ENCODE results near the gene MUSK. TPM values are rescaled to one million over a fixed set of nuclear protein-coding genes. Genes with fewer than 3 reads are reported as not detected.
"Not testable (repeated sequence)": the region's sequence is repeated elsewhere in the genome, so short reads cannot be mapped to it uniquely, and the experiment has no call there.

Gene MUSK
- total RNA-seq, 2 donors from 2014 or later, result not detected

DNA sequence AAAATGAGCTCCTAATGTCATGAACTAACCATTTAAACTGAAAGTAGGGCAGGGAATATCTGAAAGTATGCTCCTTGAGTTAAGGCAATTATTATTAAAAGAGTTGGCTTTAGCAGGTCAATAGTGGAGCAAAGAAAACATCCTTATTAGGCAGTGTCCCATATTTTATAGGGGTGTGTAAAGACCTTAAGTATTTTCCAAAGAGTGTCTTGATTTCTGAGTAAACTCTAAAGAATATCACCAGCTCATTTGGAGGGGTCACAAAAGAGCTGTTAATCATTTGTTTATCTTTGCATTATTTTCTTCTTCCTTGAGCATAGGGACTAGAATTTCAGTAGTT lies 109.3 kb downstream of the MUSK start:
- no peaks in the 10 kb centered on the region for H3K9me3 Mint-ChIP-seq
- DNase-seq (no peak), ATAC-seq (replicated peaks in 1 of 2) (no peak)
- H3K4me3 Mint-ChIP-seq, result no peak overlapping the region
- no peak overlapping the region for H3K27ac Mint-ChIP-seq
- H3K4me1 Mint-ChIP-seq (ENCODE audit: low read depth), result no peaks in the 10 kb centered on the region
- no peaks in the 10 kb centered on the region for H3K27me3 Mint-ChIP-seq (ENCODE audit: low read depth)
- H3K36me3 Mint-ChIP-seq (ENCODE audit: insufficient read depth in 2 of 2), result no peaks in the 10 kb centered on the region

DNA sequence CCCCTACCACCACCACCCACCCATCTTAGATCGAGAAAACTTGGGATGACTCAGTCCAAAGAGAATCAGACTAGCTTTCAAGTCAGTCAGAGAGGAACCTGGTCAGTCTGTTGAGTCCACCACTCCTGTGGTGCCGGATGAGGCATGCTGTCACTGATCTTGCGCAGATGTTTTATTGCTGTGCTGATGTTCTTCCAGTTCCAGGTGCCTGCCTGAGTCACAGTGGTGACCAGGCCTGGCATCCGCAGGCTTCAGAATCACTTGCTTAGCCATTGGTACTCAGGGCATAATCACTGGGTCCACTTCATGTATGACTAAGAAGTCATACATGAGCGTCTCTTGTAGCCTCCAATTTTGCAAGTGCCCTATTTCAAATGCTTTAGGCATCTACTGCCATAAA lies 114.1 kb downstream of the MUSK start:
- Mint-ChIP-seq H3K4me3 (no peak overlapping the region), H3K27ac (no peak overlapping the region), H3K36me3 (ENCODE audit: insufficient read depth in 2 of 2) (no peaks in the 10 kb centered on the region), H3K27me3 (ENCODE audit: low read depth) (no peaks in the 10 kb centered on the region), H3K9me3 (no peaks in the 10 kb centered on the region), H3K4me1 (ENCODE audit: low read depth) (no peaks in the 10 kb centered on the region)
- DNase-seq, result no peak
- ATAC-seq (replicated peaks in 1 of 2), result no peak

DNA sequence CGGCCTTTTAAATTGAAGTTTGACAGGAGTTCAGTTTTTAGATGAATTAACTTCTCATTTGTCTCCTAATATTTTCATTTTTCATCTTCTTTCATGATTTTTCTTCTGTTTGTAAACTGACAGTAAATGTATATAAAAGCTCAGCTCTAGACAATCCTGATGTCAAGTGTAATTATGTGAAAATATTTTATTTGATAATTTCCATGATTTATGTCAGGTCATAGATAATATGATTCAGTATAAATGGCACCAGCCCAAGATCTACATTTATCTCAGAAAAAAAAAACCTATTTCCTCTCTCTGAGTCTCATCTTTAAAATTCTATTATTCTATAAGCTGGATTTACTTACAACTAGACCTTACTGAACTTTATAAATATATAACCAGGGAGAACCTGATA lies 115.7 kb downstream of the MUSK start:
- DNase-seq (no peak), ATAC-seq (replicated peaks in 1 of 2) (no peak)
- Mint-ChIP-seq H3K4me1 (ENCODE audit: low read depth) (no peaks in the 10 kb centered on the region), H3K27ac (no peak overlapping the region), H3K9me3 (no peaks in the 10 kb centered on the region), H3K27me3 (ENCODE audit: low read depth) (no peaks in the 10 kb centered on the region), H3K4me3 (no peak overlapping the region), H3K36me3 (ENCODE audit: insufficient read depth in 2 of 2) (no peaks in the 10 kb centered on the region)

DNA sequence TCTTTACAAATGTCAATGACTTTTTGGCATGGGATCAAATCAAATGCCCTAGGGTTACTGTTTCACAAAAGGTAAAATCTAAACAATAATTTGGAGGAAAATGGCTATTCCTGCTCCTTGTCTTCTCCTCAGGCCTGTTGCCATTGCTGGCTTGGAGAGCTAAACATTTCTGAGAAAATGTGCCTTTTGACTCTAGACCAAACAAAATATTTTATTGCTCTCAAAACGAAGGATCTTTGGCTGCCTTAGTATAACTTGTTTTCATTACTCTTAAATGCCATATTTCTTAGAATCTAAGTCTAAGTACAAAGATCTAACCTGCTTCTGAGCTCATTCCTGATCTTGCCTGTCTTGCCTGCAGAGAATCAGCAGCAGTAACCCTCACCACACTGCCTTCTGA lies 116.6 kb downstream of the MUSK start:
- ATAC-seq (replicated peaks in 1 of 2), result no peak
- no peak overlapping the region for H3K4me3 Mint-ChIP-seq
- H3K36me3 Mint-ChIP-seq (ENCODE audit: insufficient read depth in 2 of 2), result no peaks in the 10 kb centered on the region
- H3K27me3 Mint-ChIP-seq (ENCODE audit: low read depth), result no peaks in the 10 kb centered on the region
- DNase-seq, result no peak
- no peak overlapping the region for H3K27ac Mint-ChIP-seq
- no peaks in the 10 kb centered on the region for H3K4me1 Mint-ChIP-seq (ENCODE audit: low read depth)
- no peaks in the 10 kb centered on the region for H3K9me3 Mint-ChIP-seq

DNA sequence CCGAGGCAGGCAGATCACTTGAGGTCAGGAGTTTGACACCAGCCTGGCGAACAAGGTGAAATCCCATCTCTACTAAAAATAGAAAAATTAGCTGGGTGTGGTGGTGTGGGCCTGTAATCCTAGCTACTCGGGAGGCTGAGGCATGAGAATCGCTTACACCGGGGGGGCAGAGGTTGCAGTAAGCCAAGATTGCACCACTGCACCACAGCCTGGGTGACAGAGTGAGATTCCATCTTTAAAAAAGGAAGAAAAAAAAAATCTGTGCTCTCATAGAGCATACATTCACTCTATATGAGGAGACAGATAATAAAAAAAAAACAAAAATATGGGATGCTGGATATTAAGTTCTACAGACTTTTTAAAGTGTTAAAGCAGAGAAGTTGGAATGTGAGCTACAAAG lies 119.8 kb downstream of the MUSK start:
- not testable (repeated sequence) for H3K4me3 Mint-ChIP-seq; H3K36me3 Mint-ChIP-seq (ENCODE audit: insufficient read depth in 2 of 2); H3K27ac Mint-ChIP-seq; ATAC-seq (replicated peaks in 1 of 2); DNase-seq; H3K4me1 Mint-ChIP-seq (ENCODE audit: low read depth); H3K9me3 Mint-ChIP-seq; H3K27me3 Mint-ChIP-seq (ENCODE audit: low read depth)

DNA sequence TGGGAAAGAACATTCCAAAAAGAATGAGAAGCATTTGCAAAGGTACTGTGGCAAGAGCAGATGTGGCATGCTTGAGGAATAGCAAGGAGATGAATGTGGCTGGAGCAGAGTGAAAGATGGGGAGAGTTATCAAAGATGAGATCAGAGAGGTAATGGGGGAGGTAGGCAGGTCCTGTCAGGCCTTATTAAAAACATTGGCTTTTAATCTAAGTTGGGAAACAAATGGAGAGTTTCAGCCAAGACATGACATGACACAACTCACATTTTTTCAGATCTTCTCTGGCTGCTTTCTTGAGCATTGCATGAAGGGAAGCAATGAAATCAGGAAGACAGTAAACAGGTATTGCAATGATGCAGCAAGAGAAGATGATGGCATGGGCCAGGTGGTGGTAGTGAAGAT lies 120.3 kb downstream of the MUSK start:
- no peaks in the 10 kb centered on the region for H3K9me3 Mint-ChIP-seq
- H3K36me3 Mint-ChIP-seq (ENCODE audit: insufficient read depth in 2 of 2), result no peaks in the 10 kb centered on the region
- no peaks in the 10 kb centered on the region for H3K4me1 Mint-ChIP-seq (ENCODE audit: low read depth)
- no peak for DNase-seq
- H3K27ac Mint-ChIP-seq, result no peak overlapping the region
- no peak overlapping the region for H3K4me3 Mint-ChIP-seq
- no peak for ATAC-seq (replicated peaks in 1 of 2)
- H3K27me3 Mint-ChIP-seq (ENCODE audit: low read depth), result no peaks in the 10 kb centered on the region

DNA sequence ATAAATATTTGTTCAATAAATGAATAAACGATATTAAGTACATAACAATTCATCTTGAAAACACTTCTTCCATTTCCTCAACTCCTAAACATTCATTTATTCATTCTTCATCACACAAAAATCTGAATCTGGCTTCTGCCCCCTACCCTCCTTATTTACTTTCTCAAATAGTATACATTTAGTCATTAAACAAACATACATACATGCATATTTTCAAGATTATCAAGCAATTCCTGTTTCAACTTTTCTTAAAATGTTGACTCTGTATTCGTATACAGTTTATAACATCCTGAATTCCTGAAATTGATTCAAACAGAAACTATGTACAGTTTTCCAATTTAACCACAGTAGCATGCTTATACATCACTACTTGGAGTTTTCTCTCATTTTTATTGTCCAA lies 129.0 kb downstream of the MUSK start:
- H3K27me3 Mint-ChIP-seq (ENCODE audit: low read depth), result no peaks in the 10 kb centered on the region
- no peaks in the 10 kb centered on the region for H3K9me3 Mint-ChIP-seq

DNA sequence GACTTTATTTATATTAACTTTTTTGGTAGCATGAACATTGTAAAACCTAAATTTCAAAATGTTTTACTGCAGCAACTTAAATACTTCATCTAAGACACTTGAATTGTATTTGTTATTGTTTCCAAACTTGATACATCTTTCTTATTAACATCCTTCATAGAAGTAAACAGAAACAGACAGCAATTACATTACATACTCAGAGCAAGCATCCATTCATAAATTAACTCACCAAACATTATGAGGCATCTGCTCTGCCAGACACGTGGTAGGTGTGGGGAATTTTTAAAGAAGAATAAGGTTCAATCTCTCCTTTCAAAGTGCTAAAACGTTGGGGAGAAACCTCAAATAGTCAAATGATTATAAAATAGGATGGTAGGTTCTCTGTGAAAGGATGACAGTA lies 130.8 kb downstream of the MUSK start:
- Mint-ChIP-seq H3K4me1 (ENCODE audit: low read depth) (no peaks in the 10 kb centered on the region), H3K27me3 (ENCODE audit: low read depth) (no peaks in the 10 kb centered on the region), H3K36me3 (ENCODE audit: insufficient read depth in 2 of 2) (no peaks in the 10 kb centered on the region), H3K9me3 (no peaks in the 10 kb centered on the region), H3K4me3 (no peak overlapping the region), H3K27ac (no peak overlapping the region)
- DNase-seq (no peak), ATAC-seq (replicated peaks in 1 of 2) (no peak)

More for the DNA sequence above, 129.0 kb downstream of the MUSK start:
- ATAC-seq (replicated peaks in 1 of 2), result no peak
- DNase-seq, result no peak
- H3K4me3 Mint-ChIP-seq, result no peak overlapping the region
- H3K4me1 Mint-ChIP-seq (ENCODE audit: low read depth), result no peaks in the 10 kb centered on the region
- no peak overlapping the region for H3K27ac Mint-ChIP-seq
- no peaks in the 10 kb centered on the region for H3K36me3 Mint-ChIP-seq (ENCODE audit: insufficient read depth in 2 of 2)

DNA sequence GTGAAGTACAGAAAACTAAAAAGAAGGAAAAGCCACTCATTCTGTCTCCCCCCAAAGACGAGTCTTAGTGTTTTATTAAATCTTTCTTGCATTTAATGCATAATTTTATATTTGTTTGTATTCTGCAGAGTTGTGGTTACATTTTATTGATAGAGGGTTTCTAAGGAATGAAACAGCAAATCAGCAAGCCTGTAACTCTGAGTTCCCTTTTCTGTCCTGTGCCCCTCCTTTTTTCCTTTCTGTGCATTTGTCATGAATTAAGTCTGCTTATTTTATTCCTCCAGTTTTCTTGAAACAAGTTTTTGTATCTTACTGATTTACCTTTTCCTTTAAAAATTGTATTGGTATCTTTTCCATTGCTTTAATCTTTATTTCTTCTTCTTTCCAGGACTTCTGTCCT lies 132.8 kb downstream of the MUSK start:
- Mint-ChIP-seq H3K4me1 (ENCODE audit: low read depth) (no peaks in the 10 kb centered on the region), H3K9me3 (peaks cover 0 to 2% of the 10 kb centered on the region in 2 donors), H3K4me3 (no peak overlapping the region), H3K27ac (no peak overlapping the region), H3K27me3 (ENCODE audit: low read depth) (no peaks in the 10 kb centered on the region), H3K36me3 (ENCODE audit: insufficient read depth in 2 of 2) (no peaks in the 10 kb centered on the region)
- ATAC-seq (replicated peaks in 1 of 2), result no peak
- no peak for DNase-seq

DNA sequence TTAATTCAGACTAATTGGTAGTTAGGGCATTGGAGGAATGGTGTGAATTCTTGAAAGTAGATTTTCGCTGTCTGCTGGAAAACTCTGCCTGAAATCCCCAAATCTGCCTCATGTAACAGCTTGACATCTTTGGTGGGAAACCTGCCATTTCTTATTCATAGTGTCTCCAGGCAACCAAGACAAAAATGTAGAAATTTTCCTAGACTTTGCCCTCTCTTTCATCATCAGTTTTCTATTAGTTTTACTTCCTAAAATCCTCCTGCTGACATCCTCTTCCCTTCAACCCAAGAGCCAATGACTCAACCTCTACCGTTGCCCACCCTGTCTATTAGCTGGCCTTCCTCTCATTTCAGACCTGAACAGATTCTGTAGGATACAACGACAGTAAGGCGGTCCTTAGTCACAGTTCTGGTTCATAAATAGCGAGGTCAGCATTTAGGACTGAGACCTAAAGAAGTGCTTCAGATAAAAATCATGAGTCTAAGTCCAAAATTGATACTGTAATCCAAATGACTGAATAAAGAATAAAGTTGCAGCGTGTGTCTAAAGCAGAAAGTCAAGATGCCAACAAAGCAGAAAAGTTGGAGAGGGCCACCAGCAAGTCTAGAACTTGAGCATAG lies 133.9 kb downstream of the MUSK start:
- DNase-seq, result no peak
- no peaks in the 10 kb centered on the region for H3K4me1 Mint-ChIP-seq (ENCODE audit: low read depth)
- H3K27me3 Mint-ChIP-seq (ENCODE audit: low read depth), result no peaks in the 10 kb centered on the region
- no peak overlapping the region for H3K4me3 Mint-ChIP-seq
- no peaks in the 10 kb centered on the region for H3K36me3 Mint-ChIP-seq (ENCODE audit: insufficient read depth in 2 of 2)
- no peak for ATAC-seq (replicated peaks in 1 of 2)
- H3K9me3 Mint-ChIP-seq, result peaks cover 0 to 2% of the 10 kb centered on the region in 2 donors
- no peak overlapping the region for H3K27ac Mint-ChIP-seq

DNA sequence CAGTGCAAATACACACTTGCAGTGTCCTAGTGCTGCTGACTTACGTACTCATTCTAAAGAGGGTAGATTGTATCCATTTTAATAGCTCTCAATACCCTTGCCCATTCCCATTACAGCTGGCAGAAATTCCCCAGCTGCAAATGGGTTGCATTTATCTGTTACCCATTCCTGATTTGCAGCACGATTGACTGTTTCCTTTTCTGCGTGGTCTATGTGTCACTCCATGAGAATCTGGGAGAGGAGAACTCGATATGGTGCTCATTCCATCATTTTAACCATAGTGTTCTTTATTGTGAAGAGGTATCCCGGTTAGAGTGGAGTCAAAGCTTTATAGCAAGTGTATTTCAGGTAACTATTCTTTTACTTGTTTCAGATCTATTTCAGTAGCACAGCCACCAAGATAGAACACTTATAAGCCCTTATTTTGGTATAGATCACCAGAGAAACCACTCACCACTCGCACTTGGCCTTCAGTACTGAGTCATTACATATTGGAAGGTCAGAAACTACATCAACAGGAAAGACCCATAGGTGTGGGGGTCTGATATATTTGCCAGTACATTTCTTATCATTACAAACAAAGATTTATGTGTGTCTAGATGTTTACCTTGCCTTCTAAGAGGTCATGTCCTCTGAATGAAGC lies 139.5 kb downstream of the MUSK start:
- DNase-seq, result no peak
- Mint-ChIP-seq H3K4me1 (ENCODE audit: low read depth) (peaks cover 7% of the 10 kb centered on the region), H3K36me3 (ENCODE audit: insufficient read depth in 2 of 2) (no peaks in the 10 kb centered on the region), H3K27me3 (ENCODE audit: low read depth) (no peaks in the 10 kb centered on the region), H3K27ac (no peak overlapping the region), H3K4me3 (no peak overlapping the region), H3K9me3 (peaks cover 0 to 4% of the 10 kb centered on the region in 2 donors)
- ATAC-seq (replicated peaks in 1 of 2), result peak in 1 of 2 donors; percentile 25

DNA sequence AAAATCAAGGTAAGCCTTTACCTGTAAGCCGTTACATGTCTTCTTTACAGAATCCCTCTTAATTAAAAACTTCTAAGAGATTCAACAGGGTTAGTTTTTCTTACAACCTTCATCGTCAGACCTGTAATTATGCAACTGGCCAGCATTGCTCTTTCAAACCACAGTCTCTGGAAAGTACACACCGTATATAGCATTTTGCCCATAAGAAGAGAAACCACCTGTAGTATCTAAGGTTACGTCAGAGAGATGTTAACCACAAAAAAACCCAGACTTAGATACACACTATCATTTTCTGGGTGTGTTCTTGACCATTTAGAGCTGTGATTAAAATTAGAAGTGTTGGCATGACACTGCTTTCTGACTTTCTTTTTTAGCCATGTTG lies 140.0 kb downstream of the MUSK start:
- H3K27ac Mint-ChIP-seq, result no peak overlapping the region
- no peaks in the 10 kb centered on the region for H3K27me3 Mint-ChIP-seq (ENCODE audit: low read depth)
- peaks cover 7% of the 10 kb centered on the region for H3K4me1 Mint-ChIP-seq (ENCODE audit: low read depth)
- no peaks in the 10 kb centered on the region for H3K36me3 Mint-ChIP-seq (ENCODE audit: insufficient read depth in 2 of 2)
- DNase-seq, result no peak
- H3K4me3 Mint-ChIP-seq, result no peak overlapping the region
- peaks cover 0 to 4% of the 10 kb centered on the region in 2 donors for H3K9me3 Mint-ChIP-seq
- peak; percentile 48 to 80 for ATAC-seq (replicated peaks in 1 of 2)

DNA sequence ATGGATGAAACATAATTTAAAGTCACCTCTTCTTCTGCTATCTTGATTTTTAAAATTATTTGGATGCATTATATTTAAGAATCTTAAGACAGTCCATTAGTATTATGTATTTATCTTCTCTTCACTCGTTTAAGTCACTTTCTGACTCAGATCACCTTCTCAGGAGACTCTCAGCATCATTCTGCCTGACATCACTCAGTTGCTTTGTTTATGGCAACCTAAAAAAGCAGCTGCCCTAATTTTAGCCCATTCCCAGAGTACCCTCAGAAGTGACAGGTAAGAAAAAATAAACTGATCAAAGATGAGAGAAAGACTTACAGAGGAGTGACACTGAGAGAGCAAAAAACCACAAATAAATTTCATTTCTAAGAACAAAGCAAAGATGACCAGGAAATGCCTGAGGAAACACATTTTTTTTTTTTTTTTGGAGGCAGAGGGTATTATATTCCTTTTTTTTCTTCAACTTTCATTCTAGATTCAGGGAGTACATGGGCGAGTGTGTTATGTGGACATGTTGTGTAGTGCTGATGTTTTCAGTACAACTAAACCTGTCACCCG lies 140.5 kb downstream of the MUSK start:
- peaks cover 7% of the 10 kb centered on the region for H3K4me1 Mint-ChIP-seq (ENCODE audit: low read depth)
- no peak overlapping the region for H3K4me3 Mint-ChIP-seq
- H3K27me3 Mint-ChIP-seq (ENCODE audit: low read depth), result no peaks in the 10 kb centered on the region
- H3K36me3 Mint-ChIP-seq (ENCODE audit: insufficient read depth in 2 of 2), result no peaks in the 10 kb centered on the region
- ATAC-seq (replicated peaks in 1 of 2) (peak in 1 of 2 donors; percentile 18), DNase-seq (no peak)
- peaks cover 0 to 4% of the 10 kb centered on the region in 2 donors for H3K9me3 Mint-ChIP-seq
- H3K27ac Mint-ChIP-seq, result no peak overlapping the region
